Lower leg skin (tissue), 3 donors: Measurements from ENCODE around the gene LAMB4.

ENCODE experiments used
- CTCF ChIP-seq, 3 donors: fragments of 450-650 bp; IDR thresholded peaks; one replicate each; pipeline ENCODE4 v1.5.1; 2016; ENCODE audit warnings: antibody characterized with exemption in 3 of 3, mild to moderate bottlenecking in 3 of 3, moderate library complexity in 2 of 3
- POLR2A ChIP-seq, 2 donors: fragments of 450-650 bp; IDR thresholded peaks; one replicate each; pipeline ENCODE4 v1.6.1; 2016 to 2017; ENCODE audit warnings: antibody characterized with exemption in 2 of 2, mild to moderate bottlenecking in 1 of 2, moderate library complexity in 1 of 2

- TF ChIP-seq CTCF (IDR thresholded peaks at IDR 0.05) = no peak
- TF ChIP-seq POLR2A (IDR thresholded peaks at IDR 0.05) = no peak
Measured at GRCh38 chr7:108099713-108100112, 30.4 kb downstream of the LAMB4 start.
